Activated CD4-positive, alpha-beta T cell treated with anti-CD3 and anti-CD28 coated beads, Interleukin-2, amount 50 U/mL, for 24 hours (primary cell): ENCODE measurements around the gene HAUS6.
"Not testable (repeated sequence)": the region's sequence is repeated elsewhere in the genome, so short reads cannot be mapped to it uniquely, and the experiment has no call there.

Experiments
- DNase-seq, 2 donors: peaks; one replicate each; pipeline ENCODE4 v3.0.0-alpha.2; 2020; ENCODE audit warnings: low read depth in 1 of 2, low spot score in 1 of 2

Gene HAUS6

GRCh38 chr9:19102631-19103345, at the start of gene HAUS6:
Gene HAUS6 (minus strand): TSS chr9:19102904. CDS start chr9:19102651, 253 bp downstream.
- peak; percentile 74 to 82 for DNase-seq

GRCh38 chr9:19152160-19152498, 49.4 kb upstream of the HAUS6 start:
- not testable (repeated sequence) for DNase-seq

GRCh38 chr9:19151425-19152159, 48.9 kb upstream of the HAUS6 start:
- DNase-seq = no peak

GRCh38 chr9:19149230-19149629, 46.5 kb upstream of the HAUS6 start:
- no peak for DNase-seq

- DNase-seq = no peak
These were observed 45.5 kb upstream of the HAUS6 start for GRCh38 chr9:19148187-19148586.

- no peak for DNase-seq
These were observed 43.8 kb upstream of the HAUS6 start for GRCh38 chr9:19146441-19147024.

GRCh38 chr9:19145881-19146280, 43.2 kb upstream of the HAUS6 start:
- DNase-seq = no peak

GRCh38 chr9:19140259-19140658, 37.6 kb upstream of the HAUS6 start:
- no peak for DNase-seq

GRCh38 chr9:19138084-19138483, 35.4 kb upstream of the HAUS6 start:
- DNase-seq = no peak

GRCh38 chr9:19137282-19137681, 34.6 kb upstream of the HAUS6 start:
- DNase-seq = no peak

GRCh38 chr9:19136129-19136528, 33.4 kb upstream of the HAUS6 start:
- no peak for DNase-seq

GRCh38 chr9:19133549-19134345, 31.0 kb upstream of the HAUS6 start:
- no peak for DNase-seq

- DNase-seq = no peak
These were observed 27.7 kb upstream of the HAUS6 start for GRCh38 chr9:19130436-19130835.

GRCh38 chr9:19127871-19128500, 25.3 kb upstream of the HAUS6 start:
- DNase-seq = no peak

- no peak for DNase-seq
These were observed 21.7 kb upstream of the HAUS6 start for GRCh38 chr9:19124430-19124793.

- DNase-seq = no peak
These were observed 19.9 kb upstream of the HAUS6 start for GRCh38 chr9:19122490-19123042.

- DNase-seq = no peak
These were observed 18.2 kb upstream of the HAUS6 start for GRCh38 chr9:19120877-19121276.

- no peak for DNase-seq
These were observed 17.2 kb upstream of the HAUS6 start for GRCh38 chr9:19119801-19120440.

- no peak for DNase-seq
These were observed 16.5 kb upstream of the HAUS6 start for GRCh38 chr9:19119246-19119645.

GRCh38 chr9:19117039-19117716, 14.5 kb upstream of the HAUS6 start:
- DNase-seq = no peak
